ENCODE data around the gene ZSCAN16. TPM values are rescaled to one million over a fixed set of nuclear protein-coding genes. Genes with fewer than 3 reads are reported as not detected.
A peak's percentile ranks its signal among the peaks of the same experiment; 100 is the strongest.

ZSCAN16 gene
- total and polyA plus RNA-seq, 2 donors (not counting 1 experiment from before 2014, with no cell fraction given) = 5.4 to 15.4 TPM

DNA sequence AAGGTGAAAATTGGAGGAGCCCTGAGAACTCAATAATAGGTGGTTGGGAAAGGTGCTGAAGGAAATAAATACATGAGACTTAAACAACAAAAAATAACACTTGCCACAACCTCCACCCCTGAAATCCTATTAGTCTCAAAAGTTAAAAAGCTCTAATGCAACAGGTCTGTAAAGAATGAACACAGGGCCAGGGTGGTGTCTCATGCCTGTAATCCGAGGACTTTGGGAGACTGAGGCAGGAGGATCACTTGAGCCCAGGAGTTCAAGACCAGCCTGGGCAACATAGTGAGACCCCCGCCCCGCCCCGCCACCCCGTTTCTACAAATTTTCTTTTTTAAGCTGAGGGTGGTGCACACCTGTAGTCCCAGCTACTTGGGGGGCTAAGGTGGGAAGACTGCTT lies 16.2 kb downstream of the ZSCAN16 start:
- ChIA-PET CTCF (interaction anchor here (1.0 to 8.1 kb wide), 8 partner anchors 13 to 1014 kb away, joined by 3 to 46 read pairs (median 4); partner anchors contain the start of gene ZSCAN16), POLR2A (interaction anchor here (0.6 to 2.9 kb wide), 4 partner anchors 16 to 126 kb away, joined by 3 to 16 read pairs (median 8); partner anchors contain the start of genes ZSCAN16 and ZSCAN26)
- 80% methylated on average over 1 of the region's 5 CpGs for WGBS (ENCODE audit: insufficient coverage)
- Histone ChIP-seq H3K36me3 (replicated peaks in 1 of 2; ENCODE audit: control extremely low read depth in 1 of 2, control insufficient read depth in 1 of 2, extremely low read depth in 1 of 2, insufficient read depth in 2 of 2, low read length in 1 of 2) (peaks cover 0 to 9% of the 10 kb centered on the region in 2 experiments), H3K4me1 (ENCODE audit: control insufficient read depth in 2 of 2, insufficient read depth in 2 of 2, low read length in 2 of 2) (peaks cover 31 to 32% of the 10 kb centered on the region in 2 donors), H2AFZ (ENCODE audit: insufficient read depth, low read depth, low read length, poor library complexity, severe bottlenecking) (peak overlapping the region; percentile 65), H3K4me2 (replicated peaks; ENCODE audit: low read depth, low read length, poor library complexity, severe bottlenecking) (peak overlapping the region; percentile 59), H3K9me3 (ENCODE audit: control extremely low read depth in 1 of 3, control insufficient read depth in 2 of 3, insufficient read depth in 1 of 3, low read length in 2 of 3) (no peaks in the 10 kb centered on the region), H3K79me2 (ENCODE audit: control insufficient read depth, insufficient read depth, low read length) (peaks cover 40% of the 10 kb centered on the region), H3K4me3 (ENCODE audit: control extremely low read depth in 1 of 5, extremely low read depth in 1 of 5, insufficient read depth in 1 of 5, low read depth in 2 of 5, low read length in 4 of 5) (peak overlapping the region in 3 of 5 experiments; percentile 9 to 51 (median 44)), H4K20me1 (ENCODE audit: control insufficient read depth, insufficient read depth, low read length, poor library complexity, severe bottlenecking) (peaks cover 7% of the 10 kb centered on the region), H3K27ac (ENCODE audit: low read length in 2 of 2) (peak overlapping the region in 1 of 2 donors; percentile 35), H3K9ac (ENCODE audit: low read length) (peak overlapping the region; percentile 40), H3K27me3 (replicated peaks in 1 of 4; ENCODE audit: control extremely low read depth in 1 of 4, control insufficient read depth in 3 of 4, insufficient read depth in 4 of 4, low read length in 3 of 4) (no peaks in the 10 kb centered on the region)
- DNase-seq = no peak
- Mint-ChIP-seq H3K27ac (peak overlapping the region; percentile 79), H3K27me3 (no peaks in the 10 kb centered on the region), H3K4me3 (peak overlapping the region; percentile 100), H3K9me3 (ENCODE audit: insufficient read depth) (no peaks in the 10 kb centered on the region), H3K4me1 (peaks cover 59% of the 10 kb centered on the region)
- no peak for TF ChIP-seq EZH2 (IDR thresholded peaks at IDR 0.05; ENCODE audit: borderline replicate concordance, insufficient read depth, low read depth, low read length, poor library complexity, severe bottlenecking)
- TF ChIP-seq, protein P1, sequence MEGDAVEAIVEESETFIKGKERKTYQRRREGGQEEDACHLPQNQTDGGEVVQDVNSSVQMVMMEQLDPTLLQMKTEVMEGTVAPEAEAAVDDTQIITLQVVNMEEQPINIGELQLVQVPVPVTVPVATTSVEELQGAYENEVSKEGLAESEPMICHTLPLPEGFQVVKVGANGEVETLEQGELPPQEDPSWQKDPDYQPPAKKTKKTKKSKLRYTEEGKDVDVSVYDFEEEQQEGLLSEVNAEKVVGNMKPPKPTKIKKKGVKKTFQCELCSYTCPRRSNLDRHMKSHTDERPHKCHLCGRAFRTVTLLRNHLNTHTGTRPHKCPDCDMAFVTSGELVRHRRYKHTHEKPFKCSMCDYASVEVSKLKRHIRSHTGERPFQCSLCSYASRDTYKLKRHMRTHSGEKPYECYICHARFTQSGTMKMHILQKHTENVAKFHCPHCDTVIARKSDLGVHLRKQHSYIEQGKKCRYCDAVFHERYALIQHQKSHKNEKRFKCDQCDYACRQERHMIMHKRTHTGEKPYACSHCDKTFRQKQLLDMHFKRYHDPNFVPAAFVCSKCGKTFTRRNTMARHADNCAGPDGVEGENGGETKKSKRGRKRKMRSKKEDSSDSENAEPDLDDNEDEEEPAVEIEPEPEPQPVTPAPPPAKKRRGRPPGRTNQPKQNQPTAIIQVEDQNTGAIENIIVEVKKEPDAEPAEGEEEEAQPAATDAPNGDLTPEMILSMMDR (IDR thresholded peaks at IDR 0.05) = no peak
- ATAC-seq (ENCODE audit: low read depth) = no peak
- intact Hi-C loops (cut with micrococcal nuclease) = loop anchor here (1.0 to 5.0 kb wide), 9 partner anchors 16 to 753 kb away; partner anchors contain the start of genes ZKSCAN4, ZNF391, ZSCAN16 and ZSCAN9

Data from B cell (primary cell).